Endothelial cell of umbilical vein (primary cell): ENCODE measurements around the gene MAPKAPK2. TPM values are rescaled to one million over a fixed set of nuclear protein-coding genes. Genes with fewer than 3 reads are reported as not detected.

Experiments
- BruUV-seq: library from RNA; stranded (reverse); fragments of 400-500 nt; replicated peaks from 2 replicates; lab custom pipeline; 2021; lab: Mats Ljungman, UMichigan
- CTCF ChIA-PET: fragments of 300-600, 350-600 bp; sonication (Branson Sonifier 250); formaldehyde crosslinking; loops from one replicate; lab custom pipeline; 2021; ENCODE audit warnings: antibody characterized with exemption, inconsistent platforms; lab: Charles Lee
- POLR2A ChIA-PET: fragments of 300-600, 350-600 bp; sonication (Branson Sonifier 250); formaldehyde crosslinking; loops from one replicate; lab custom pipeline; 2021; ENCODE audit warnings: antibody characterized with exemption, inconsistent platforms; lab: Charles Lee
- DNase-seq: peaks from one replicate; pipeline ENCODE4 v3.0.0-alpha.2; 2011; ENCODE audit warnings: low read depth, low spot score
- FAIRE-seq: peaks from 2 replicates; lab custom pipeline; 2011; peaks lifted over from hg19 to GRCh38; lab: Jason Lieb, UNC
- H2AFZ ChIP-seq: 2 replicates; pipeline ENCODE4 v1.6.0; 2012; ENCODE audit warnings: low read depth, low read length, control low read depth, inconsistent platforms
- H3K27ac ChIP-seq: 2 replicates; pipeline ENCODE4 v1.5.1; 2011; ENCODE audit warnings: low read depth, mild to moderate bottlenecking, control low read depth, low read length, moderate library complexity; ENCODE audit not compliant: insufficient read depth
- H3K27me3 ChIP-seq, 2 experiments: 2 replicates each; pipeline versions ENCODE4 v1.6.0 to v1.6.1; 2011; ENCODE audit warnings: low read length in 2 of 2, mixed read lengths in 1 of 2; ENCODE audit not compliant: control insufficient read depth in 2 of 2, insufficient read depth in 2 of 2
- H3K36me3 ChIP-seq, 2 experiments: 2 replicates in 1 of 2; 3 replicates in 1 of 2; pipeline ENCODE4 v1.5.1; 2011; ENCODE audit warnings: low read length in 2 of 2, mild to moderate bottlenecking in 1 of 2, moderate library complexity in 1 of 2; ENCODE audit not compliant: control insufficient read depth in 2 of 2, insufficient read depth in 2 of 2; ENCODE audit errors: extremely low read depth in 1 of 2
- H3K4me1 ChIP-seq: 3 replicates; pipeline ENCODE4 v1.5.1; 2011; ENCODE audit warnings: mild to moderate bottlenecking, low read length; ENCODE audit not compliant: control insufficient read depth, insufficient read depth; ENCODE audit errors: extremely low read depth
- H3K4me2 ChIP-seq: 2 replicates; pipeline ENCODE4 v1.6.1; 2011; ENCODE audit warnings: low read length, control low read depth, mixed read lengths; ENCODE audit not compliant: insufficient read depth
- H3K4me3 ChIP-seq, 3 experiments: fragments of 200-600 bp in 1 of 3; sonication (generic), shearing (Covaris generic) in 1 of 3; replicated peaks in 1 of 3; 2 replicates each; pipeline ENCODE4 v1.5.1; 2011 to 2016; ENCODE audit warnings: control low read depth in 3 of 3, low read length in 3 of 3, mild to moderate bottlenecking in 2 of 3, inconsistent platforms in 1 of 3, low read depth in 1 of 3, moderate library complexity in 1 of 3; ENCODE audit not compliant: insufficient read depth in 1 of 3
- H3K79me2 ChIP-seq: 2 replicates; pipeline ENCODE4 v1.6.0; 2012; ENCODE audit warnings: low read length, inconsistent platforms; ENCODE audit not compliant: control insufficient read depth, insufficient read depth
- H3K9ac ChIP-seq: replicated peaks from 2 replicates; pipeline ENCODE3; 2011; ENCODE audit warnings: low read length, control low read depth; ENCODE audit not compliant: insufficient read depth; ENCODE audit errors: extremely low read depth
- H3K9me1 ChIP-seq: replicated peaks from 3 replicates; pipeline ENCODE4 v1.6.0; 2011; ENCODE audit warnings: mild to moderate bottlenecking, low read length; ENCODE audit not compliant: control insufficient read depth, insufficient read depth; ENCODE audit errors: extremely low read depth
- H3K9me3 ChIP-seq: replicated peaks from 2 replicates; pipeline ENCODE4 v1.5.1; 2012; ENCODE audit warnings: low read length, inconsistent platforms; ENCODE audit not compliant: control insufficient read depth, insufficient read depth
- H4K20me1 ChIP-seq: replicated peaks from 2 replicates; pipeline ENCODE3; 2011; ENCODE audit warnings: mild to moderate bottlenecking, low read length; ENCODE audit not compliant: control insufficient read depth, insufficient read depth; ENCODE audit errors: extremely low read depth
- CTCF ChIP-seq, 2 donors: IDR thresholded peaks; 1 replicate in 1 of 2; 2 replicates in 1 of 2; pipeline ENCODE4 v1.5.1; 2011; ENCODE audit warnings: low read length in 2 of 2, mild to moderate bottlenecking in 2 of 2, moderate library complexity in 2 of 2, control low read depth in 1 of 2, inconsistent platforms in 1 of 2, low read depth in 1 of 2; ENCODE audit not compliant: insufficient read depth in 1 of 2; ENCODE audit errors: extremely low read depth in 1 of 2
- EZH2 ChIP-seq: IDR thresholded peaks from 2 replicates; pipeline ENCODE4 v1.6.1; 2012; ENCODE audit warnings: borderline replicate concordance, low read depth, mild to moderate bottlenecking, moderate library complexity, low read length, inconsistent platforms; ENCODE audit not compliant: severe bottlenecking
- FOS ChIP-seq: IDR thresholded peaks from 2 replicates; pipeline ENCODE4 v1.6.1; 2011; ENCODE audit warnings: mild to moderate bottlenecking, low read length, moderate library complexity, borderline replicate concordance; ENCODE audit not compliant: insufficient read depth
- GATA2 ChIP-seq: IDR thresholded peaks from 2 replicates; pipeline ENCODE4 v1.7.0; 2011; ENCODE audit warnings: low read depth, mild to moderate bottlenecking, moderate library complexity, mixed read lengths, low read length; ENCODE audit not compliant: insufficient read length, insufficient read depth
- POLR2AphosphoS5 ChIP-seq: IDR thresholded peaks from 2 replicates; pipeline ENCODE4 v1.6.1; 2012; ENCODE audit warnings: low read depth, mild to moderate bottlenecking, control low read depth, low read length, moderate library complexity; ENCODE audit not compliant: insufficient read depth
- dilution Hi-C: fragments of 300-500 bp; cut with MboI; formaldehyde crosslinking; loops from one replicate; pipeline ENCODE4 v1.15.0; 2019; ENCODE audit warnings: low sequenced_read_pairs; ENCODE audit not compliant: extremely low pct_ligation_motif_present
- intact Hi-C: fragments of 100-400 bp; cut with micrococcal nuclease; formaldehyde crosslinking; loops from one replicate; pipeline ENCODE4 v1.10.0; 2022
- polyA plus RNA-seq, 4 experiments: library from polyadenylated mRNA; depleted of rRNA in 3 of 4; stranded (reverse) in 3 of 4; unstranded in 1 of 4; fragments of >200 nt; gene quantifications; 2 replicates each; pipeline versions ENCODE4 v1.2.1 to v1.2.3, GENCODE V29; 2011 to 2012; ENCODE audit warnings: missing spikeins in 1 of 4
- total RNA-seq: library from RNA; stranded (reverse); gene quantifications from 2 replicates; pipeline ENCODE4 v1.2.3, GENCODE V29; 2021

Gene MAPKAPK2
- total and polyA plus RNA-seq, 2 donors (not counting 3 experiments of a cell fraction or from before 2014, with no cell fraction given), result 52.9 to 69.1 TPM

- ChIA-PET POLR2A (no interaction called here), CTCF (no interaction called here)
- Histone ChIP-seq H3K4me1 (no peaks in the 10 kb centered on the region), H3K36me3 (no peaks in the 10 kb centered on the region), H3K27me3 (no peaks in the 10 kb centered on the region), H3K9me1 (no peaks in the 10 kb centered on the region), H3K4me3 (no peak overlapping the region), H3K4me2 (no peak overlapping the region), H3K9ac (no peak overlapping the region), H4K20me1 (peaks cover 6% of the 10 kb centered on the region), H3K79me2 (peaks cover 37% of the 10 kb centered on the region), H3K9me3 (no peaks in the 10 kb centered on the region), H2AFZ (no peak overlapping the region), H3K27ac (no peak overlapping the region)
- TF ChIP-seq GATA2 (no peak), FOS (no peak), EZH2 (no peak), POLR2AphosphoS5 (no peak), CTCF (IDR thresholded peaks at IDR 0.05; ENCODE audit: extremely low read depth in 1 of 2, insufficient read depth in 1 of 2, low read depth in 1 of 2, low read length in 2 of 2) (no peak)
- FAIRE-seq (no peak), DNase-seq (no peak)
- intact Hi-C loops (no loop called here), dilution Hi-C loops (no loop called here)
- no TSS peak for BruUV-seq
Observed at GRCh38 chr1:206721454-206721853, 36.7 kb downstream of the MAPKAPK2 start.
